ENCODE results near the gene COG5. TPM values are rescaled to one million over a fixed set of nuclear protein-coding genes. Genes with fewer than 3 reads are reported as not detected.
A peak's percentile ranks its signal among the peaks of the same experiment; 100 is the strongest.

The COG5 gene
- 49.1 TPM for total RNA-seq
- long read RNA-seq, full-length matches to known transcripts: 29 of 50 reads
- long read RNA-seq, partial matches to known transcripts: 7 of 50 reads
- long read RNA-seq, other reads (novel, unspliced or antisense): 14 of 50 reads

DNA sequence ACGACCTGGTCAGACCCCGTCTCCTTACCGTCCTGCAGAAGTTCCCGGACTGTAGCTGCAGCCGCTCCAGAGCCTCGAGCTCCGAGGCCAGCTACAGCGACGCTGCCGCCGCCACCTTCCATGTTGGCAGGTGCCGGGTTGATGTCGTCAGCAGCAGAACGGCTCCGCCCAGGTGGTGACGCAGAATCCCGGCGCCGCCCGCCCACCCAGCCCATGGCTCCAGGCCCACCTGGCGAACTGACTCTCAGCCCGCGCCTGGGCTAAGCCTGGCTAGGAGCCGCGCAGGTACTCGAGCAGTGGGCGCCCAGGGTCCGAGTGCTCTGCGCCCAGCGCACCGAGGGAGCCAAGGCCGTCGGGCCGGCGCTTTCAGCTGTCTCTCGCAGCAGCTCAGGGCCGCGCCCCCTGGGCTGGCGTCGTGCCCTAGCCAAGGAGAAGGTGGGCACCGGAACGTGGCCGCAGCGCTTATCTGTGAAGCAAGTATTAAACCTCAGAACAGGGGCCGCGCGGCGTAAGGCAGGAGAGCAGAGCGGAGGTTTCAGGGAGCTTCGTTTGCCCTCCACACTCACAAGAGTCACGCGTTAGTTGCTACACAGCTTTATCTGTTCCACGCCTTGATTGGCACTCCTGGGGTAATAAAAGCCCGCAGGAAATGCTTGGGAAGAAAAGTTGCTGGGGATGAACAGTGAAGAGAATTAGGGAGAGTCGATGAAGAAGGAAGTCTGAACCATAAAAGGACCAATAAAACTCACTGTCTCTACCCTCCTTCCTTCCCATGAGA is at the start of gene COG5, which contains the start of gene DUS4L:
Gene COG5, minus strand, starts transcription at position 146 of the 778 bp plus-strand sequence. Its CDS starts 24 bp downstream, at position 122.
Gene DUS4L, plus strand, starts transcription at position 197 of the 778 bp plus-strand sequence. CDS start 3,100 bp downstream, outside the sequence.
- TF ChIP-seq CTCF (IDR thresholded peaks at IDR 0.05): no peak
- ATAC-seq: peak; percentile 96 to 97
- H3K4me3 ChIP-seq: peak within 1 kb of the TSS; percentile 88
- intact Hi-C loops (cut with DNase I): no loop called here
- H3K27me3 ChIP-seq (ENCODE audit: low read depth): no peaks in the 10 kb centered on the region
- peak; percentile 87 for DNase-seq
- H3K36me3 ChIP-seq: no peaks in the 10 kb centered on the region
- peak within 1 kb of the TSS; percentile 97 for H3K27ac ChIP-seq
- H3K4me1 ChIP-seq: peaks cover 49% of the 10 kb centered on the region
- no peaks in the 10 kb centered on the region for H3K9me3 ChIP-seq

DNA sequence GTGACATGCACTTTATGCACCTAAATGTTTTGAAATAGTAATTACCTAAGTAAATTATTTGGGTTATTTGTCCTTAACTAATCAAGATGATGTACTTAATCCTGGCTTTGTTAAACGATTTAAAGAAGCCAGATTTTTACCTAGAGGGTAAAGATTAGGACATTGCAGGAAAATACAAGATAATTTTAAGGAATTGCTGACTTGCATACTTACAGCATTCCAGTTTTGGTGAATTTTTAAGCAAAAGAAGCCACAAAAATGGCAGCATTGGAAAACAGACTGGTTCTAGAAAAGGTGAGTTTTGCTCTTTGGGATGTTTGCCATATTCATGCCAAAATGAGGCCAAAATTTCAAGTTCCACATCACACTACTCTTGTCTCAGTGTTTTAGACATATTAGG is 49.7 kb upstream of the COG5 start:
- ATAC-seq (no peak), DNase-seq (no peak)
- peaks cover 54% of the 10 kb centered on the region for H3K36me3 ChIP-seq
- H3K9me3 ChIP-seq: no peaks in the 10 kb centered on the region
- TF ChIP-seq CTCF (IDR thresholded peaks at IDR 0.05): no peak
- intact Hi-C loops (cut with DNase I): no loop called here
- H3K4me3 ChIP-seq: no peak overlapping the region
- no peaks in the 10 kb centered on the region for H3K27me3 ChIP-seq (ENCODE audit: low read depth)
- H3K4me1 ChIP-seq: peaks cover 4% of the 10 kb centered on the region
- no peak overlapping the region for H3K27ac ChIP-seq

GRCh38 chr7:107610323-107610722 is 46.6 kb upstream of the COG5 start:
- peaks cover 4% of the 10 kb centered on the region for H3K4me1 ChIP-seq
- H3K4me3 ChIP-seq: no peak overlapping the region
- no peaks in the 10 kb centered on the region for H3K27me3 ChIP-seq (ENCODE audit: low read depth)
- DNase-seq: no peak
- H3K9me3 ChIP-seq: no peaks in the 10 kb centered on the region
- intact Hi-C loops (cut with DNase I): no loop called here
- peaks cover 24% of the 10 kb centered on the region for H3K36me3 ChIP-seq
- ATAC-seq: no peak
- TF ChIP-seq CTCF (IDR thresholded peaks at IDR 0.05): no peak
- H3K27ac ChIP-seq: no peak overlapping the region

GRCh38 chr7:107609811-107610261 is 46.1 kb upstream of the COG5 start:
- TF ChIP-seq CTCF (IDR thresholded peaks at IDR 0.05): no peak
- Histone ChIP-seq H3K4me3 (no peak overlapping the region), H3K4me1 (peaks cover 4% of the 10 kb centered on the region), H3K9me3 (no peaks in the 10 kb centered on the region), H3K27ac (no peak overlapping the region), H3K36me3 (peaks cover 19% of the 10 kb centered on the region), H3K27me3 (ENCODE audit: low read depth) (no peaks in the 10 kb centered on the region)
- intact Hi-C loops (cut with DNase I): no loop called here
- DNase-seq (no peak), ATAC-seq (no peak)

DNA sequence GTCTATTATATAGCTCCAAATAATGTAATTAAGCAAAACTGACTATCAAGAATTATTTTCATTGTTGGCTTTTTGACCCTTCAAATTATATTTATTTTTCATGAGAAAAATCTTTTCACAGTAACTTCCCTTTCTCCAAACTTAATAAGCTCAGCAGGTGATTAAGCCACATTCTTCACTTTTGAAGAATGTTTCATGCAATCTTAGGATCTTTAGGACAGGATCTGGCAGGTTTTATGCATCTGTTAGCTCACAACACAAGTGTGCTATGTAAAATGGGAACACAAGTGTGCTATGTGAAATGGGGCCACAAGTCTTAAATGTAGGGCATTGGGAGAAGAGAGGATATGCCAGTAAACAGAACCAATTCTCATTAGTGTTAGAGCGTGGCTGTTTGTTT is 42.6 kb upstream of the COG5 start:
- Histone ChIP-seq H3K27me3 (ENCODE audit: low read depth) (no peaks in the 10 kb centered on the region), H3K27ac (no peak overlapping the region), H3K9me3 (no peaks in the 10 kb centered on the region), H3K4me3 (no peak overlapping the region), H3K36me3 (peaks cover 25% of the 10 kb centered on the region), H3K4me1 (peaks cover 4% of the 10 kb centered on the region)
- TF ChIP-seq CTCF (IDR thresholded peaks at IDR 0.05): no peak
- intact Hi-C loops (cut with DNase I): no loop called here
- no peak for ATAC-seq
- DNase-seq: no peak
